HG02885 (cell line): ENCODE measurements around the gene CDK12.
"Not testable (repeated sequence)": the region's sequence is repeated elsewhere in the genome, so short reads cannot be mapped to it uniquely, and the experiment has no call there.

Experiments
- ATAC-seq: cut with Tn5 transposase; IDR thresholded peaks from one replicate; pipeline ENCODE4 v1.9.1; 2021; ENCODE audit warnings: mild to moderate bottlenecking; ENCODE audit not compliant: unreplicated experiment, poor library complexity

The CDK12 gene

DNA sequence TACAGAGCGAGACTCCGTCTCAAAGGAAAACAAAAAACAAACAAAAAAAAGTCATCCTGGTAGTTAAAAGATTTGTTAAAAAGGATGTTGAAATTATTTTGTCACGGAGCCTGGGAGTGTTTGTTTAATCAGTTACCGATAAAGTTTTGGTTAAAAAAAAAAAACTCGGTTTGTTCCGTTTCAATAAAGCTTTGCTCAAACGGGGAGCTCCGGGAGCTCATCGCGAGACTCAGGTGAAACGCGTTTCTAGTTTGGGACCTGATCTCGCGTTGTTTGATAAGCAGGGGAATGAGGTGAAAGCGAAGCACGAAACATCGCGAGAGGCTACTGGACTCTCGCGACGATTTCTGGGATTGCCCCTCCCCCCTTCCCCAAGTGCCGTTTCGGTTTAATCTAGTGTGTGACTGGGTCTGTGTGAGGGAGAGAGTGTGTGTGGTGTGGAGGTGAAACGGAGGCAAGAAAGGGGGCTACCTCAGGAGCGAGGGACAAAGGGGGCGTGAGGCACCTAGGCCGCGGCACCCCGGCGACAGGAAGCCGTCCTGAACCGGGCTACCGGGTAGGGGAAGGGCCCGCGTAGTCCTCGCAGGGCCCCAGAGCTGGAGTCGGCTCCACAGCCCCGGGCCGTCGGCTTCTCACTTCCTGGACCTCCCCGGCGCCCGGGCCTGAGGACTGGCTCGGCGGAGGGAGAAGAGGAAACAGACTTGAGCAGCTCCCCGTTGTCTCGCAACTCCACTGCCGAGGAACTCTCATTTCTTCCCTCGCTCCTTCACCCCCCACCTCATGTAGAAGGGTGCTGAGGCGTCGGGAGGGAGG lies at the start of gene CDK12:
Gene CDK12, plus strand, starts transcription at position 374 of the 813 bp plus-strand sequence. CDS start 586 bp downstream, outside the sequence.
- peak; percentile 79 for ATAC-seq

DNA sequence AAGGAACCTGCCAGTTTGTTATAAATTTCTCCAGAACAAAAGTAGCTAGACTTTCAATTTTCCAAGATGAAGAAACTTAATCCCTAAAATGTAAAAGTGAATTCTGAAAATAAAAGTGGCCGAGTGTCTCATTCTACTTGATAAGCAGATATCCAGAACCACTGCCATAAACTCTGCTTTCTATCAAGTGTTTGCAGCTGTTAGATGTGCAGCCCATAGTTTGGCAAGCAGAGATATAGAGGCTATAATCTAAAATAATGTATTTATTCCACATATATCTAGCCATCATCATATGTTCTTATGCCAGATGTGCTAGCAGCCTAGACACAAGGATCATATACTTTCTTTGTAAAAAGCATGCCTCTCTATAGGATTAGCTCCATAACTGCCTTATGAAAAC lies 45.1 kb upstream of the CDK12 start:
- ATAC-seq = no peak

DNA sequence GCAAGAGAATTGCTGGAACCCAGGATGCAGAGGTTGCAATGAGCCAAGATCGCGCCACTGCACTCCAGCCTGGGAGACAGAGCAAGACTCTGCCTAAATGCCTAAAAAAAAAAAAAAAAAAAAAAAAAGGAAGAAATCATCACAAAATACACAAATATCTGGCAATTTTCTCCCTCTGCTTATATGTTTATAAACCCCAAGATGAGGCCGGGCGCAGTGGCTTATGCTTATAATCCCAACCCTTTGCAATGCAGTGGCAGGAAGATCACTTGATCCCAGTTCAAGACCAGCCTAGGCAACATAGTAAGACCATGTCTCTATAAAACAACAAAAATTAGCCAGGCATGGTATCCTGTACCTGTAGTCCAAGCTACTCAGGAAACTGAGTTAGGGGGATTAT lies 31.7 kb upstream of the CDK12 start:
- no peak for ATAC-seq

DNA sequence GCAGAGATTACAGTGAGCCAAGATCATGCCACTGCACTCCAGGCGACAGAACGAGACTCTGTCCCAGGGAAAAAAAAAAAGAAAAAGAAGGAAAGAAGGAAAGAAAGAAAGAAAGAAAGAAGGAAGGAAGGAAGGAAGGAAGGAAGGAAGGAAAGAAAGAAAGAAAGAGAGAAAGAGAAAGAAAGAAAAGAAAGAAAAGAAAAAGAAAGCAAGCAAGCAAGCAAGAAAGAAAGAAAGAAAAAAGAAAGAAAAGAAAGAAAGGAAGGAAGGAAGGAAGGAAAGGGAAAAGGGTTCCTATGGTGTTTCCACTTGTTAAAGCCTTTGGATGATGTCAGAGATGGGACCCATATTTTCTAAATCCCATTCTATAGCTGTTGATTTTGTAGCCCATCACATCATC lies 21.4 kb upstream of the CDK12 start:
- not testable (repeated sequence) for ATAC-seq

DNA sequence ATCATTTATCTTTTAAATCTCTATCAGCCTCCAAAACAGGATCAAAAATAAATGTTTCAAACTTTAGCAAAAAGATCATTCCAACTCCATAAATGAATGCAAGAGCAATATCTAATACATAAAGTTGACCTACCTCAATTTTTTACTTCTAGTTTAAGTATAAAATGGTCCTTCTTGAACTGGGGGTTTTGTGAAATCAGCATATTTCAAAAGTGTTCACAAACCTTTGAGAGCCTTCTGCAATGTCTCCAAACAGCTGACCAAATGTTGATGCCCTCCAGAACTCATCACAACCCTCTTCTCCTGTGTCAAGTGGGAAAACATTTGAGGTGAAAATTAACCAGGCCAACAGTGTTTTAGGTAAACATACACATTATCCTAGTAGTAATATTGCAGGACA lies 18.0 kb upstream of the CDK12 start:
- ATAC-seq = no peak

DNA sequence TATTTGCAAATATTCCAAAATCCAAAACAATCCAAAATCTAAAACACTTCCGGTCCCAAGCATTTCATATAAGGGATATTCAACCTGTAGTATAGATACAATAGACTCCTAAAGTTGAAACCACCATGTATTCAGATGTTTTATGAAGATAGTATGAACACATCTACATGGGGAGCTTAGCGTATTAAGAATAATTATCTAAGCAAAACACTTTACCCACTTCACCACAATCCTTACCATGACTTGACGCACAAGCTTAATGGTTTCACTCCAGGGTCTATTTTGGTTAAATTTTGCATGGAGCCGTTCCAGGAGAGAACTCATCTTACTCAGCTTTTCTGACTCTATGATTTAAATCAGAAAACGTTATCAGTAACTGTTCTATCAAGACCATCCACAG lies 13.7 kb upstream of the CDK12 start:
- no peak for ATAC-seq

DNA sequence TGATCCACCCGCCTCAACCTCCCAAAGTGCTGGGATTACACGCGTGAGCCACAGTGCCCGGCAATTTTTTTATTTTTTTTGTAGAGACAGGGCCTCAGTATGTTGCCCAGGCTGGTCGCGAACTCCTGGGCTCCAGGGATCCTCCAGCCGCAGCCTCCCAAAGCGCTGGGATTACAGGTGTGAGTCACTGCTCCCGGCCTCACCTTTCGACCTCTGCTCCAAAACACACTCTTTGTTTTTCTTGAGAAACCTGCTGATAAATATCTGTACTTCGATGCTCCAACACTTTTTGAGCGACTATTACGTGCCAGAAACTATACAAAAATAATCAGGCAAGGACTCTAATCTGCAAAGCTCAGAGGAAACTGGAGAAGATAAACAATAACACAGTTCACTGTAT lies 11.2 kb upstream of the CDK12 start:
- no peak for ATAC-seq

DNA sequence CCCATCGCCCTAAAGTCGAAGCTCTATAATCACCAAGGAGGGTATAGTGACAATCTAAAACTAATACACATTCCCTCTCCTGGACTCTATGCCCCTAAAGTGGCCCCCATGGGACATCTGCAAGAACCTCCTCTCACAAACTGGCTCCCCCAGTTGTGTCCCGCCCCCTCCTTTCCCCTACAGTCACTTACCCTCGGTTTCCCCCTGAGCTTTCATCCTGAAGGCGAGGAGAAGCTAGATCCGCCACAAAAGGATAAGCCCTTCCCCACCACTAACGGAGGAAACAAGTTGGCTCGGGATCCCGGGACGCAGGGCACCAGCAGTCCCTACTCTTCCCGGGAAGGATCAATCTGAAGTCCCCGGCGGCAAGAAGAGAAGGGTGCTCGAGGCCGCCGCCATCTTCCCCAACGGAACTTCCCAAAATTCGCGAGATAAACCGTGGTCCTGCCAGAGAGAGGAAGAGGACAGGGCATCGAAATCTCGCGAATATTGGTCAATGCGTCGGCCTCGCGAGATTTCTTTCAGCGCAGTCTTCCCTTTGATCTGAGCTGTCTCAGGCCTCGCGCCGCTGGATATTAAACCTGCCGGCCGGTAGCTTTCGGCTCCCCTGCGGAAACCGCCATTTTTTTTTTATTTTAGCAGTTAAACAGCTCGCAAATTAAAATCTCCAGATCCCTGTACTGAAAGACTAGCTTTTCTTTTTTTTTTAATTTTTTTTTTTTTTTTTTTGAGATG lies 10.3 kb upstream of the CDK12 start, which contains the start of gene MED1:
Gene MED1, minus strand, starts transcription at position 417 of the 735 bp plus-strand sequence. Its CDS starts 201 bp downstream, at position 216.
- ATAC-seq = peak; percentile 94

DNA sequence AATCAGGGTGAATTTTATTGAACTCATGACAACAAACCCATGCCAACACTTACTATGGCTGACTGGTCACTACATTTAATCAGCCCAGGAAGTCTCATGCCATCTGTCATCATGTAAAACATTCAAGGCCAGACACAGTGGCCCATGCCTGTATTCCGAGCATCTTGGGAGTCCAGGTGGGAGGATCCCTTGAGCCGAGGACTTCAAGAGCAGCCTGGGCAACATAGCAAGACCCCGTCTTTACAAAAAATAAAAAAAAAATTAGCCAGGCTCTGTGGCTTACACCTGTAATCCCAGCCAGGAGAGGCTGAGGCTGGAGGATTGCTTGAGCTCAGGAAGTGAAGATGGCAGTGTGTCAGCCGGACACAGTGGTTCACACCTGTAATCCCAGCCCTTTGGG lies 5.4 kb upstream of the CDK12 start:
- no peak for ATAC-seq

DNA sequence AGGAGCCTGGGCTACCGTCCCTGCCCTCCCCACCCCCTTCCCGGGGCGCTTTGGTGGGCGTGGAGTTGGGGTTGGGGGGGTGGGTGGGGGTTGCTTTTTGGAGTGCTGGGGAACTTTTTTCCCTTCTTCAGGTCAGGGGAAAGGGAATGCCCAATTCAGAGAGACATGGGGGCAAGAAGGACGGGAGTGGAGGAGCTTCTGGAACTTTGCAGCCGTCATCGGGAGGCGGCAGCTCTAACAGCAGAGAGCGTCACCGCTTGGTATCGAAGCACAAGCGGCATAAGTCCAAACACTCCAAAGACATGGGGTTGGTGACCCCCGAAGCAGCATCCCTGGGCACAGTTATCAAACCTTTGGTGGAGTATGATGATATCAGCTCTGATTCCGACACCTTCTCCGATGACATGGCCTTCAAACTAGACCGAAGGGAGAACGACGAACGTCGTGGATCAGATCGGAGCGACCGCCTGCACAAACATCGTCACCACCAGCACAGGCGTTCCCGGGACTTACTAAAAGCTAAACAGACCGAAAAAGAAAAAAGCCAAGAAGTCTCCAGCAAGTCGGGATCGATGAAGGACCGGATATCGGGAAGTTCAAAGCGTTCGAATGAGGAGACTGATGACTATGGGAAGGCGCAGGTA lies 762 bp downstream of the CDK12 start:
- peak; percentile 12 for ATAC-seq

DNA sequence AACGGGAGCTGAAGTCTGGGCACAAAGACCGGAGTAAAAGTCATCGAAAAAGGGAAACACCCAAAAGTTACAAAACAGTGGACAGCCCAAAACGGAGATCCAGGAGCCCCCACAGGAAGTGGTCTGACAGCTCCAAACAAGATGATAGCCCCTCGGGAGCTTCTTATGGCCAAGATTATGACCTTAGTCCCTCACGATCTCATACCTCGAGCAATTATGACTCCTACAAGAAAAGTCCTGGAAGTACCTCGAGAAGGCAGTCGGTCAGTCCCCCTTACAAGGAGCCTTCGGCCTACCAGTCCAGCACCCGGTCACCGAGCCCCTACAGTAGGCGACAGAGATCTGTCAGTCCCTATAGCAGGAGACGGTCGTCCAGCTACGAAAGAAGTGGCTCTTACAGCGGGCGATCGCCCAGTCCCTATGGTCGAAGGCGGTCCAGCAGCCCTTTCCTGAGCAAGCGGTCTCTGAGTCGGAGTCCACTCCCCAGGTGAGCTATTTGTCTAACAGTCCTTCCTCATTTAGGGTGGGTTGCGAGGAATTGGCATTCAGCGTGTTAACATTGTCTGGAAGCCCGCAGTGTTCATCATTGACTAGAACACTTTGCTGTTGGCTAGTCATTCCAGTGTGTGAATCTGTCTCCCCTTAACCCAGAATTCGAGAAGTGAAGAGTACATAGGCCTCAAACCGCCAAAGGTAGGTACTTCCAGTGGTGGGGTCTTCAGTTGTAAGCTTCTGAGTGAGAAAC lies 1.5 kb downstream of the CDK12 start:
- no peak for ATAC-seq

DNA sequence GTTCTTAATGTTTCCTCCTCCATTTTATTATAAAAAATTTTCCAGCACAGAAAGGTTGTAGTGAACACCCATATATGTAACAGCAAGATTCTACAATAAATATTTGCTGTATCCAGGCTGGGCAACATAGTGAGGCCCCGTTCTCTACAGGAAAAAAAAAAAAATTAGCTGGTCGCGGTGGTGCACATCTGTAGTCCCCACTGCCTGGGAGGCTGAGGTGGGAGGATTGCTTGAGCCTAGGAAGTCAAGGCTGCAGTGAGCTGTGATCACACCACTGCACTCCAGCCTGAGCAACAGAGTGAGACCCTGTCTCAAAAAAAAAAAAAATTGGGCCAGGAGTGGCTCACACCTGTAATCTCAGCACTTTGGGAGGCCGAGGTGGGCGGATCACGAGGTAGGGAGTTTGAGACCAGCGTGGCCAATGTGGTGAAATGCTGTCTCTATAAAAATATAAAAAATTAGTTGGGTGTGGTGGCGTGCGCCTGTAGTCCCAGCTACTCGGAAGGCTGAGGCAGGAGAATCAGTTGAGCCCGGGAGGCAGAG lies 3.4 kb downstream of the CDK12 start:
- ATAC-seq = not testable (repeated sequence)

DNA sequence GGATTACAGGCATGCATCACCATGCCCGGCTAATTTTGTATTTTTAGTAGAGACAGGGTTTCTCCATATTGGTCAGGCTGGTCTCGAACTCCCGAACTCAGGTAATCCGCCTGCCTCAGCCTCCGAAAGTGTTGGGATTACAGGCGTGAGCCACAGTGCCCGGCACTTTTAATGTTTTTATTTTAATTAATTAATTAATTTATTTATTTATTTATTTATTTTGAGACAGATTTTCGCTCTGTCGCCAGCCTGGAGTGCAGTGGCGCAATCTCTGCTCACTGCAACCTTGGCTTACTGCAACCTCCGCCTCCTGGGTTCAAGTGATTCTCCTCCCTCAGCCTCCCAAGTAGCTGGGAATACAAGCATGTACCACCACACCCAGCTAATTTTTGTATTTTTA lies 7.3 kb downstream of the CDK12 start:
- ATAC-seq = not testable (repeated sequence)

DNA sequence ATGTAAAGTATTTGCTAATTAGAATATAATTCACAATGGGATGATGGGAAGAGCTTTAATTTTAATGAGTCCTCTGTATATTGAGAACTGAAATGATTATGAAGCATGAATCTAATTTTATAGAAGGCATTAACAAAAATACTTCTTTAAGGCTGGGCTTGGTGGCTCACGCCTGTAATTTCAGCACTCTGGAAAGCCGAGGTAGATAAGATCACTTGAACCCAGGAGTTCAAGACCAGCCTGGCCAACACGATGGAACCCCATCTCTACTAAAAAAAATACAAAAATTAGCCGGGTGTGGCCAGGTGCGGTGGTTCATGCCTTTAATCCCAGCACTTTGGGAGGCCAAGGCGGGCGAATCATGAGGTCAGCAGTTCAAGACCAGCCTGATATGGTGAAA lies 12.0 kb downstream of the CDK12 start:
- no peak for ATAC-seq

DNA sequence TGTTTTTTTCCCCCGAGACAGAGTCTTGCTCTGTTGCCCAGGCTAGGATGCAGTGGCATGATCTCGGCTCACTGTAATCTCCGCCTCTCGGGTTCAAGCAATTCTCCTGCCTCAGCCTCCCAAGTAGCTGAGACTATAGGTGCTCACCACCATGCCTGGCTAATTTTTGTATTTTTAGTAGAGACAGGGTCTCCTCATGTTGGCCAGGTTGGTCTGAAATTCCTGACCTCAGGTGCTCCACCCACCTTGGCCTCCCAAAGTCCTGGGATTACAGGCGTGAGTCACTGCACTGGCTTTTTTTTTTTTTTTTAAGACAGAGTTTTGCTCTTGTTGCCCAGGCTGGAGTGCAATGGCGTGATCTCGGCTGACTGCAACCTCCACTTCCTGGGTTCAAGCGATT lies 18.3 kb downstream of the CDK12 start:
- ATAC-seq = not testable (repeated sequence)

DNA sequence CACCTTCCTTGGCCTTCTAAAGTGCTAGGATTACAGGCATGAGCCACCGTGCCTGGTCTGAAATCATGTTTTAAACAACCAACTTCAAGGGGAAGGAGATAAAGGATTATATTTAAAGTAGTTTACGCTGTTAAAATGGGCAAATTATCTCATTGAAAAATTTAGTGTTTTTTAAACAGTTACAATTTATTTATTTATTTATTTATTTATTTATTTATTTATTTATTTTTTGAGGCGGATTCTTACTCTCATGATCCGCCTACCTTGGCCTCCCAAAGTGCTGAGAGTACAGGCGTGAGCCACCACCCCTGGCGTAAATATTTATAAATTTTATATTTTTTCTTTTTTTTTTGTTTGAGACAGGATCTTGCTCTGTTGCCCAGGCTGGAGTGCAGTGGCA lies 22.2 kb downstream of the CDK12 start:
- ATAC-seq = no peak

DNA sequence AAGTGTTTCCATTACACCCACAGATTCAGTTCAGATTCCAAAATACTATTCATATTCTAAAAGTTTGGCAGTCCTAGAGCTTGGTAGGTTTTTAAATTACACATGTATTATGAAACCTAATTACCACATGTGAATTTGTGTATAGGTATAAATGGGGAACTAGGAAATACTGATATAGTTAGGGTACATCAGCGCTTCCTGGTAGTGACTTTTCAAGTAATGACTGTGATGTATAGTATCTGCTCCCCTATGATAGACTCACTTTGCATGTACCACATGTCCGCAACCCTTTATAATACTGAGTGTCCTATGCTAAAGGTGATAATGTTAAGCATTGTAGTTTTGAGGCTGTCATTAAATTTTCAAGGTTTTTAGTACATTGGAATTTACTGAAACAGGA lies 22.9 kb downstream of the CDK12 start:
- peak; percentile 69 for ATAC-seq

DNA sequence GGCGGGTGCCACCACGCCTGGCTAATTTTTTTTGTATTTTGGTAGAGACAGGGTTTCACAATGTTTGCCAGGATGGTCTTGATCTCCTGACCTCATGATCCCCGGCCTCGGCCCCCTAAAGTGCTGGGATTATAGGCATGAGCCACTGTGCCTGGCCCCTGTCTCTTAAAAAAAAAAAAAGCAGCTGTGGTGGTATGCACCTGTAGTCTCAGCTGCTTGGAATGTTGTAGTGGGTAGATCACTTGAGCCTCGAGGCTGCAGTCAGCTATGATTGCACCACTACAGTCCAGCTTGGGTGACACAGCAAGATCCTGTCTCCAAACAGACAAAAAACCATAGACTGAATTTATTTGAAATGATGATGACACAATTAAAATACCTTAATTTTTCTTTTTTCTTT lies 24.3 kb downstream of the CDK12 start:
- ATAC-seq = no peak

DNA sequence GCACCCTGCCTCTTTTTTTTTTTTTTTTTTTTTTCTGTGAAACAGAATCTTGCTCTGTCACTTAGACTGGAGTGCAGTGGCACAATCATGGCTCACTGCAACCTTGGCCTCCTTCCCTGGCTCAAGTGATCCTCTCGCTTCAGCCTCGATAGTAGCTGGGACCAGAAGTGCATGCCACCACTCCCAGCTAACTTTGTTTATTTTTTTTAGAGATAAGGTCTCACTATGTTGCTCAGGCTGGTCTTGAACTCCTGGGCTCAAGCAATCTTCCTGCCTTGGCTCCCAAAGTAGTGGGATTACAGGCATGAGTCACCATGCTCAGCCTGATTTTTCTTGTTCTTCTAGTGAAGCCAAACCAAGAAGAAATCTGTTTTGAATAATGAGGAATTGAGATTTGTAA lies 25.0 kb downstream of the CDK12 start:
- ATAC-seq = no peak

DNA sequence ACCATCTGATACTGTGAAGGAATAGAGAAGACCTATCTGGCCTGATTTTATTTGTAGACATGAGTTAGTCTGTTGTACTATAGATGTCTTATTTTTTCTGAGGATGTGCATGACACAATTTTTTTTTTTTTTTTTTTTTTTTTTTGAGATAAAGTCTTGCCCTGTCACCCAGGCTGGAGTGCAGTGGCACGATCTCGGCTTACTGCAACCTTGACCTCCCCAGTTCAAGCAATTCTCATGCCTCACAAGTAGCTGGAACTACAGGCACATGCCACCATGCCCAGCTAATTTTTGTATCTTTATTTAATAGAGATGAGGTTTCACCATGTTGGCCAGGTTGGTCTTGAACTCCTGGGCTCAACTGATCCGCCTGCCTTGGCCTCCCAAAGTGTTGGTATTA lies 26.2 kb downstream of the CDK12 start:
- not testable (repeated sequence) for ATAC-seq
